Measurements from ENCODE around the gene C6orf118. TPM values are rescaled to one million over a fixed set of nuclear protein-coding genes. Genes with fewer than 3 reads are reported as not detected.

Gene C6orf118
- total RNA-seq, 1 donor from 2014 or later = 6.5 TPM

GRCh38 chr6:165298875-165299274, 10.5 kb downstream of the C6orf118 start:
- Histone ChIP-seq H3K4me1 (no peaks in the 10 kb centered on the region), H3K27me3 (ENCODE audit: low read depth) (no peaks in the 10 kb centered on the region), H3K27ac (no peak overlapping the region), H3K4me3 (no peak overlapping the region), H3K9me3 (no peaks in the 10 kb centered on the region), H3K36me3 (no peaks in the 10 kb centered on the region)
- TF ChIP-seq CTCF (IDR thresholded peaks at IDR 0.05) = no peak
- DNase-seq = no peak
- intact Hi-C loops (cut with DNase I) = no loop called here
- ATAC-seq = no peak

- DNase-seq (no peak), ATAC-seq (no peak)
- Histone ChIP-seq H3K36me3 (no peaks in the 10 kb centered on the region), H3K4me3 (no peak overlapping the region), H3K27ac (no peak overlapping the region), H3K27me3 (ENCODE audit: low read depth) (no peaks in the 10 kb centered on the region), H3K4me1 (no peaks in the 10 kb centered on the region), H3K9me3 (no peaks in the 10 kb centered on the region)
- intact Hi-C loops (cut with DNase I) = no loop called here
- no peak for TF ChIP-seq CTCF (IDR thresholded peaks at IDR 0.05)
Measured at GRCh38 chr6:165298402-165298801, 11.0 kb downstream of the C6orf118 start.

DNA sequence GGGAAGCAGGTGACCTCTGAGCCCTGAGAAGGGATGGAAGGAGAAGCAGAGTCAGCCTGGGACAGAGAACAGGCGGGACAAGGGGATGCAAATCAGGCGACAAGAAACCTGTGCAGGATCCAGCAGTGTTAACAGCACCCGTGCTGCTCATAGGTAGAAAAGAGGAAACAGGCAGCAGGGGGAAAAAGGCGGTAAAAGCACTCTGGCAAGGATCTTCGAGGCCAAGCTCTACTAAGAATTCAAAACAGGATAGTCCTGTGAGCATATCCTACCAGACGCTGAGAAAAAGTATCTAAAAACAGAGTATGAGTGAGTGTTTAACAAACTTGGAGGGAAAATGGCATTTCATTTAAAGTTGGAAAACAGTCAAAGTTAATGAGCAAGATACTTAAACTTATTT, 16.7 kb downstream of the C6orf118 start:
- Histone ChIP-seq H3K27me3 (ENCODE audit: low read depth) (no peaks in the 10 kb centered on the region), H3K27ac (no peak overlapping the region), H3K9me3 (no peaks in the 10 kb centered on the region), H3K4me1 (no peaks in the 10 kb centered on the region), H3K36me3 (no peaks in the 10 kb centered on the region), H3K4me3 (no peak overlapping the region)
- ATAC-seq (no peak), DNase-seq (no peak)
- intact Hi-C loops (cut with DNase I) = no loop called here
- no peak for TF ChIP-seq CTCF (IDR thresholded peaks at IDR 0.05)

GRCh38 chr6:165274611-165275010, 34.8 kb downstream of the C6orf118 start:
- Histone ChIP-seq H3K27ac (no peak overlapping the region), H3K9me3 (no peaks in the 10 kb centered on the region), H3K4me3 (no peak overlapping the region), H3K36me3 (no peaks in the 10 kb centered on the region), H3K27me3 (ENCODE audit: low read depth) (no peaks in the 10 kb centered on the region), H3K4me1 (no peaks in the 10 kb centered on the region)
- no peak for DNase-seq
- no peak for TF ChIP-seq CTCF (IDR thresholded peaks at IDR 0.05)
- intact Hi-C loops (cut with DNase I) = no loop called here
- ATAC-seq = no peak

DNA sequence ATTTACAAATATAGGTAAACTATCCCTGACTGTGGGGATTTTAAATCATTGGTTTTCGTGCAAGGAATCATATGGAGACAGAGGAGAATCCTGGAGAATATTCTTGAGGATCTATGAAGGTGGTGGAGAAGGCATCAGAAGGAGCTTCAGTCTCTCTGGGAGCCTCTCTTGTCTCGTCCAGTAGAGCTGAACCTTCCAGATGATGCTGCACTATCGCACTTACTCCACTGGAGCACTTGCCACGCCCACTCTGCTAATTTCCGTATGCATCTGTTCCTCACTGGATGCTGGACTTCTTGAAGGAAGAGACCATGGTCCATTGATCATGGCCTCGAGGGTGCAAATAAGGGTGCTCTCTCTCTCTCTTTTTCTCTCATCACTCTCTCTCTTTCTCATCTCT, 36.8 kb downstream of the C6orf118 start:
- no peaks in the 10 kb centered on the region for H3K27me3 ChIP-seq (ENCODE audit: low read depth)
- intact Hi-C loops (cut with DNase I) = no loop called here

More for the DNA sequence above, 36.8 kb downstream of the C6orf118 start:
- H3K4me1 ChIP-seq = no peaks in the 10 kb centered on the region
- DNase-seq (no peak), ATAC-seq (no peak)
- H3K27ac ChIP-seq = no peak overlapping the region
- H3K36me3 ChIP-seq = no peaks in the 10 kb centered on the region
- no peak for TF ChIP-seq CTCF (IDR thresholded peaks at IDR 0.05)
- no peak overlapping the region for H3K4me3 ChIP-seq
- H3K9me3 ChIP-seq = no peaks in the 10 kb centered on the region
